ENCODE data around the gene NKG7.

Gene NKG7

DNA sequence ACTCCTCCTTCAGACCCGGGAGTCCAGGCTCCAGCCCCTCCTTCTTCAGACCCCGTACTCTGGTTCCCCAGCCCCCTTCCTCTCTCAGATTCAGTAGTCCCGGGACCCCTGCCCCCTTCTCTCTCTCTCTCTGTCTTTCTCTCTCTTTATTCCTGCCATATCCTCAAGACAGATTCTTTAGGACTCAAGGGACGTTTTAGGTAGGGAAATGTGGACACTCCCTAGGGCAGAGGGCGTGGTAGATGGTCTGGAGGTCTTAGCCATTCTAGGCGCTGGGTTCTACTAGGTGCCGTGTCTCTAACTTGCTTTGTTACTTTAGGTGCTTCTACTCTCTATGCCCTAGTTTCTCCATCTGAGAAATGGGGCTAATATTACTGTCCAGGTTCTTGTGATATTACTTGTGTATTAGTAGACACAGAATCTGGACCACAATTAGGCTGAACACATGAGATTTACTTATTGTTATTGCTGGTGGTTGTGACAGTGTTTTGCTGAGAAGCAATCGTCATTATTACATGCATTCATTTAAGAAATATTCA, 18.7 kb upstream of the NKG7 start:
- no peak for DNase-seq (ENCODE audit: low read depth in 2 of 2)

DNA sequence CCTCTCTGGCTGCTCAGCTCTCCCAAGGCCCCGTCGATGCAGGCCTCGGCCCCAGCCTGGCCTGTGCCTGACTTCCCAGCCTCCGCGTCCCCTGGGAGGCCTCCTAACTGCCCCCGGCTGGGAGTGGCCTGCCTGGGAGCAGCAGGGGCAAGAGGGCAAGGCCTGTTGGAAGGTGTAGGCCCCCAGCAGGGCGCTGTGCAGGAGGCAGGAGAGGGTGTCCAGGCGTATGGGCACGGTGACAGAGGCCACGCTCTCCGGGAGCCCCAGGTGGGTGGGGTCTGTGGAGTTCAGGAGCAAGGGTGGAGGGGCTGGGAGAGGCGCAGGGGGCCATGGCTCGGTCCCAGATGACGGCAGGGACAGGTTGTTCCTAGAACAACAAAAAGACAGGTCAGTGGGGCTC, 16.7 kb upstream of the NKG7 start:
- DNase-seq (ENCODE audit: low read depth in 2 of 2), result no peak

DNA sequence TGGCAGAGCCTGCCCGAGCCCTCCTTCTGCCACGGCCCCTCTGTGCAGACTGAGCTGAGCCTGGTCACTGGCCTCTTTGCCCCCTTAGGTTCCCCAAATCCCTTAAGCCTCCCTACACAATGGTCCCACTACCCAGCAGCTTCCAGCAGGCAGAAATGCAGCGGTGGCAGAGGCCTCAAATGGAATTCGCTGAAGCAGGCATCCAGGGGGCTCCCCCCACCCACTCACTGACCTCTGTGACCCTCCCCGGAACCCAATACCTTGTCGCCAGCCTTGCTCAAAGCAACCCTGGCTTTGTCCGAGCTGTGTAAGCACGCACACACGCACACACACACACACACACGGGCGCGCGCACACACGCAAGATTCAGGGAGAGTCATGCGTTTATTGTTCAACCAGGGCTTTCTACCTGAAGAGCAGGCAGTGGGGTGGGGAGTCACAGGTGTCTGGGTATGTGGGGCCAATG, 15.5 kb upstream of the NKG7 start, which contains the start of gene LIM2:
LIM2 (minus strand) TSS at position 51 of the 466 bp plus-strand sequence. CDS start 531 bp downstream, outside the sequence.
- DNase-seq (ENCODE audit: low read depth in 2 of 2), result no peak

DNA sequence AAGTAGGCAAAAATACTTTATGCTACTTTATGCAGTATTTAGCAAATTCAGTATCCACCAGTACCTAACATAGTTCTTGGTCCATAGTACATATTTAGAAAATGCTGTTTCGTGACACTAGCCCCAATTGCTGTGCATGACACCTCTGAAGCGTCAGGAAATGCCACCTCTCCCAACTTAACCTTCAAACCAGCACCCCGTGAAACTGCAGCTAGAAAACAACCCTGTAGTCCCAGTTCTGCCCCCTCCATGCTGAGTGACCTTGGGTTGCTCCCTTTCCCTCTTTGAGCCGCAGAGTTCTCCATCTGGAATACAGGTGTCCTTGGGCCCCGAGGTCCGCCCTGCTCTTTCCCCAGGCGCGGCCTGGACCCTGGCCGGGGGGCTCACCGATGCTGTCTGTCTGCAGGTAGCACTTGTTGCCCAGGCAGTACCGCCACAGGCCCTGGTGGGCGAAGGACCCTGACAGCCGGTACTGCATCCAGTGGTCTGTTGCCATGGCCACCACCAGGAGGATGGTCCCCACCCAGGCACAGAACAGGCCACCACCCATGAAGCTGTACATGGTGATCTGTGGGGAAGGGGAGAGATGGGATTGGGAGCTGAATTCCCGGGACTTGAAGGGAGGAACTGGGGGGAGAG, 14.5 kb upstream of the NKG7 start:
- no peak for DNase-seq (ENCODE audit: low read depth in 2 of 2)

DNA sequence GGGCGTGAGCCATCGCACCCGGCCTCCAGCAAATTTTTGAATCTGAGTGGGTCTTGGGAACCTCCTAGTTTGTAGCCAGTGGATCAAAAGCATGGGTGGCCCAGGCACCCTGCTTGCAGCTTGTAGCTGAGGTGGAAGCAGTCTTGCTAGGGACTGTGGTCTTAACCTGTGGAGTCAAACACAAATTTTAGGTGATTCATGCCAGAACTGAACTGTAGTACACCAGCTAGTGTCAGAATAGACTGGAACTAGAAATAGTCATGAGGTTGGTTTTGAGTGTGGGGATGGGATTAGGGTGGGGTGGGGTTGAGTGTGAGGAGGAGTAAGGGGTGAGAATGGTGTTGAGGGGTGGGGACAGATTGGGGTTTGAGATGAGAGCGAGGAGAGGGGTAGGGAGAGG, 9.6 kb upstream of the NKG7 start:
- DNase-seq (ENCODE audit: low read depth in 2 of 2), result no peak

DNA sequence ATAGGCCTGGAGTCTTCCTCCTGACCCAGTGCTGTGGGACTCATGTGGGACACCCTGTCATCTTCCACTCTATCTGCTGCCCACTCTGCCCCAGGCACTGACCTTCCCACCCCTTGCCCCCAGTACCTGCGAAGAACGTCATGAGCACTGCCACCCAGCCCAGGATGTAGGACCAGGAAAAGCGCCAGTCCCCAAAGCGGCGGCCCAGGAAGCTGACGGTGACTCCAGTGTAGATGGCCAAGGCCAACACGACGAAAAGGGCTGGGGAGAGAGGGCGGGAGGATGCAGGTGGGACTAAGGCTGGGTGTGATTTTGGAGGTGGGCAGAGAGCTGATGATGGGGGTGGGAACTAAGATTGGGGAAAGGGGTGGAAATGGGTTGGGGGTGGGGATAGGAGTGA, 7.9 kb upstream of the NKG7 start:
- DNase-seq (ENCODE audit: low read depth in 2 of 2), result no peak

DNA sequence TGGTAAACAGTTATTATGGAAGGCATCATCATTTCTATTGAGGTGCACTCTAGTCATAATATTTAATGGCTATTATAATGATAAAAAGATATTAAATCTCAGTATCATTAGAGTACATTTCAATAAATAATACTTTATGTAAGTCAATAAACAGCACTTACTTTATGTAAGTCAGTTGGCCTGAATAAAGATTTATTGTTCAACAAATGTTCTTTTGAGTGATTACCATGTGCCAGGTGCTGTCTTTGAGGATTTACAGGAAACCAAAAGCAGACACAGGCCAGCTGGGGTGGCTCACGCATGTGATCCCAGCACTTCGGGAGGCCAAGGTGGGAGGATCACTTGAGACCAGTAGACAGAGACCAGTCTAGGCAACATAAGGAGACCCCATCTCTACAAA, 5.0 kb upstream of the NKG7 start:
- DNase-seq (ENCODE audit: low read depth in 2 of 2), result no peak

DNA sequence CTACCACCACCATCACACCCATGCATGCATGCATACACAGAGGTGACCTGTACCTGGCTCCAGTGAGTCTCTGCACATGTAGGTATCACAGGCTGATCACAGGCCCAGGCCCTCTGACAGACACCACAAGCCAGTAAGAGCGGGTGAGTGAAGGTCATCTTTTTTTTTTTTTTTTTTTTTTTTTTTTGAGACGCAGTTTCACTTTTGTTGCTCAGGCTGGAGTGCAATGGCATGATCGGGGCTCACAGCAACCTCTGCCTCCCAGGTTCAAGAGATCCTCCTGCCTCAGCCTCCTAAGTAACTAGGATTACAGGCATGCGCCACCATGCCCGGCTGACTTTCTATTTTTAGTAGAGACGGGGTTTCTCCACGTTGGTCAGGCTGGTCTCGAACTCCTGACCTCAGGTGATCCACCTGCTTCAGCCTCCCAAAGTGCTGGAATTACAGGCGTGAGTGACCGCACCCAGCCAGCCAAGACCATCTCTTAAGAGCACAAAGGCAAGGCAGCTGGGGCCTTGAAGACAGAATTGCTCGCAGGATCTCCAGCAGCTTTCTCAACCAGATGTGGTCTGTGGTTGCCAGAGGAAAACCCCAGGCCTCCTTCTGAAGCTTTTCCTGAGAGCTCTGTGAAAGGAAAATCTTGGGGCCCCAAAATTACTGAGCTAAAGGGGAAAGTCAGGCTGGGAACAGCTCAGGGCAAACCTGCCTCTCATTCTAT, 3.2 kb upstream of the NKG7 start:
- no peak for DNase-seq (ENCODE audit: low read depth in 2 of 2)

DNA sequence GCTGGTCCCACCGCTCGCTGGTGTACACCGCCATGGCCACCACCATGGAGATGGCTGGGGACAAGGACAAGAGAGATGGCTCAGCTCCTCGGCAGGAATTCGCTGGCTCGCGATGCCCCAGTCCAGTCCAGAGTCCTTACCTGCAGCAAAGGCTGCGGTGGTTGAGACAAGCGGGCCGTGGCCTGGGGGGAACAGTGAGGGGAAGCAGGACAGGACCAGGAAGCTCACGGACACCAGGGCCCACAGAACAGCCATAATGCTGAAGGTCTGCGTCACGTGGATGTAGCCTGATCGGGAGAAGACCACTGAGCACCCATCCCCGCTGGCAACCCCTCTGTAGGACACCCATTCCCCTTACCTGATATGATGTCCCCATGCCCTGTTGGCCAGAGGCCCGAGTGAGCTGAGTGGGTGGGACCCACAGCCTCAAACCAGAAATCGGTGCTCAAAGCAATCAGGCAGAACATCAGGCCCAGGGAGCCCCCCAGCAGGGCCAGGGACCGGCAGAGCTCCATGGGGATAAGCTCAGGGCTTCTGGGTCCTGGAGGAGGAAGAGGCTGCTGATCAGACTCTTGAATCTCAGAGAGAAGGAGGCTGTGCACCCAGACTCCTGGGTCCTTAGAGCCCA, 319 bp downstream of the NKG7 start:
- DNase-seq (ENCODE audit: low read depth in 2 of 2), result no peak

DNA sequence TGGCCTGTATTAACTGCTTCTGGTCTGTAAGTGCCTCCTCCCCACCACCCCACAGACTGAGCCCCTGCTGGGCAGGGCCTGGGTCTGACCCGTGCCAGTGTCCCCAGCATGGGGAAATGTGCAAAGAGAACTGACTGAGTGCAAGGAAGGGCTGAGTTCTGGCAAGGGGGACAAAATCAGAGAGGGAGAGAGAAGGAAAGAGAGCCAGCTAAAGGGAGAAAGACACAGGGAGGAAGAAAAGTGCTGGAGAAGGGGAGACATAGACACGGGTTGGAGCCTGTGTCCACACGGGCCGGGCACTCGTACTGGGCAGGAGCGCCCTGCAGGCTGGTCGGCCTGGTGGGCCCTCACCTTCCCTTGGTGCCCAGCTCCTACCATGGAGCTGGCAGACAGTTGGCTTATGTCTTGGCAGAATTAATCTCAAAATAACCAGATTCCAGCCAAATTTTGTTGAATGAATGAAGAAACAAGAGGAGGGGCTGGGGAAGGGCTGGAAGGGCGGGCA, 1.2 kb downstream of the NKG7 start:
- no peak for DNase-seq (ENCODE audit: low read depth in 2 of 2)

DNA sequence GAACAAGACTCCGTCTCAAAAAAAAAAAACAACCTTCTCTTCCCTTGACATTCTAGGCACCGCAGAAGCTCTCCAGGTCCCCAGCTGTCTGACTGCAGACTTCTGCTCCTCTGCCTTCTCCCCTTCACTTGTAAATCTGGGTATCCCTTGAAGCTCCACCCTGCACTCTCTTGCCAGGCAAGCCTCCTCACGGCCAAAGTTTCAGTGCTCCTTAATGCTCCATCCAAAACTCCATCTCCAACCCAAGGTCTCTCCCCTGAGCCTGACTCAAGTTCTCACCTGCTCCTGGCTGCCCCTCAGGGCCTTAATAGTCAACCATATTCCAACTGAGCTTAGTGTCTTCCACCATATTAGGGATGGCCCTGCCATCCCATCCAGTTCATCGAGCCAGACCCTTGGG, 2.2 kb downstream of the NKG7 start:
- DNase-seq (ENCODE audit: low read depth in 2 of 2), result no peak

DNA sequence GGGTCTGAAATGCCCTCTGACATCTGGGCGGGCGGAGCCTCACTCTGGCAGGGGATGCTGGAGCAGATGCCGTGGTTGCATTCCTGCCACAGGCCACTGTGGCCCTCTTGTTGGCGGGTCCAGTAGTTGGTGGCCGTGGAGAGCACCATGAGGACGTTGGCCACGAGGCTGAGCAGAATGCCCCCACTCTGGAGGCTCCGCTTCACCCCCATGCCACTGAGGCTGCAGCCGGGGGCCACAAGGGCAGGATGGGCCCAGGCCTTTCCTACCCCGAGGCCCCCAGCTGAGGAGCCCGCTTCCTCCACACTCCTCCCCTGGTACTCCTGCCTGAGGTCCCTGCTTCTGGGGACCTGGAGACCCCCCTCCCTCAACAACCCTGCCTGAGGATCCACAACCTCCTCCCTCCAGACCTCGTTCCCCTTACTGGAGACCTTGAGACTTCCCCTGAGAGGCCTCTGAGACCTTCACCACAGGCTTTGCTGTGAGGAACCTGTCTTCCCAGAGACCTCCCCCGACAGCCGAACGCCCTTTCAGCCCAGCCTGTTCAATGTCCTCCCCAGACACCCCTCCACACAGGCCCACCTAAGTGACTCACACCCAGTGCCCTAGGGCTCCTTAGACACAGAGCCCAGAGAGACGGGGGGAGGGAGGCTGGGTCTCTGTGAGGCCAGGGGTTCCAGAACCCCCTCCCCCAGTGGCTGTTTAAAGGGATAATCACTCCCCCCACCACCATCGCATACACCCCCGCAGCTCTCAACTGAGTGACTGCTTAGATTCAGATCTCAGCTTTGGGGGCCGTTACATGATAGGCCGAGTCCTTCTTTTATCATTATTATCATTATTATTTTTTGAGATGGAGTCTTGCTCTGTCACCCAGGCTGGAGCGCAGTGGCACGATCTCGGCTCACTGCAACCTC, 3.8 kb downstream of the NKG7 start, which contains the start of gene CLDND2:
CLDND2 (minus strand) TSS at position 638 of the 917 bp plus-strand sequence; CDS start at position 212, 426 bp downstream.
- DNase-seq (ENCODE audit: low read depth in 2 of 2), result no peak

DNA sequence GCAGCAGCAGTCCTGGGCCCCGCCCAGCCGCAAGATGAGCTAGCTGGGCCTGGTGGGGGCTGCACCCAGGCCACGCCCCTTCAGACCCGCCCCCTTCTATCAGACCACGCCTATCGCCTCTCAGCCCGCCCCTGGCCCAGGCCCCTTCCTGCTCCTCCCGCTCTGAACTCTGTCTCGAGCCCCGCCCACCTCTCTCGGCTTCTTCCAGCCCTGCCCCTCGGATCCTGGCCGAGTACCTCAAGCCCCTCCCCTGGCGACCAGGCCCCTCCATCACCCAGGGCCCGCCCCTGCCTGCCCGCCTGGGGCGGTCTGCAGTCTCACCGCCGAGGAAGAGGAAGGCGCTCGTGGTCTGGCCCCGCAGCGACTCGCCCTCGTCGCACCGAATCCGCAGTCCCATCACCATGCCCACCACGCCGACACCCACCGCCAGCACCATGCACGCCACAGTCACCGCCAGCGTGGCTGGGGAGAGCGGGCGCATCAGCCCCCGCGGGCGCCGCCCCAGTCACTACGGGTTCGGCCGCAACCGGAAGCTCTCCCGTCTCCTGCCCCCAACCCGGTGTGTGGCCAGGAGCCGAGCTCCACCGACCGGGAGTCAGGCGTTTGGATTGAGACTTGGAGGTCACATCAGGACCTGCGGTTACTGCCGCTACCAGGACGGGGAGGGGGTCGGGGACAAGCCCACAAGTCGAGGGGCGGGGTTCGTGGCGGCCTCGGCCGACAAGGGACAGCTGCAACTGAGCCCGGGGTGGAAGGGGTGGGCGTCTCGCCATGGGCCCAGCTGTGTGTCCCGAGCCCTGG, 4.7 kb downstream of the NKG7 start:
- DNase-seq (ENCODE audit: low read depth in 2 of 2), result peak; percentile 96

DNA sequence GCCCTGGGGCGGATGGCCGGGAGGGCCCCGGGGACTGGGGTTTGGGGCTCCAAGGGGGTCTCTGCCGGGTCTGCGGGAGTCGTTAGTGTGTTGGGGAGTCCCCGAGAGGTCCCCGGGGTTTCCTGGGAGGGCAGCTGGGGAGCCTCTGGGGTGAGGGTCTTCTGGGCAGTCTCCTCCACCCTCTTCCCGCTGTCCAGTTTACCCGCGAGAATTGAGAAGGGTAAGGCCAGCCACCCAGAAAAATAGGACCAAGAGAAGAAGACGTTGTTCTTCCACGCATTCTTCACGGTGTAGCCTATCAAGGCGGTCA, 5.2 kb downstream of the NKG7 start:
- no peak for DNase-seq (ENCODE audit: low read depth in 2 of 2)

DNA sequence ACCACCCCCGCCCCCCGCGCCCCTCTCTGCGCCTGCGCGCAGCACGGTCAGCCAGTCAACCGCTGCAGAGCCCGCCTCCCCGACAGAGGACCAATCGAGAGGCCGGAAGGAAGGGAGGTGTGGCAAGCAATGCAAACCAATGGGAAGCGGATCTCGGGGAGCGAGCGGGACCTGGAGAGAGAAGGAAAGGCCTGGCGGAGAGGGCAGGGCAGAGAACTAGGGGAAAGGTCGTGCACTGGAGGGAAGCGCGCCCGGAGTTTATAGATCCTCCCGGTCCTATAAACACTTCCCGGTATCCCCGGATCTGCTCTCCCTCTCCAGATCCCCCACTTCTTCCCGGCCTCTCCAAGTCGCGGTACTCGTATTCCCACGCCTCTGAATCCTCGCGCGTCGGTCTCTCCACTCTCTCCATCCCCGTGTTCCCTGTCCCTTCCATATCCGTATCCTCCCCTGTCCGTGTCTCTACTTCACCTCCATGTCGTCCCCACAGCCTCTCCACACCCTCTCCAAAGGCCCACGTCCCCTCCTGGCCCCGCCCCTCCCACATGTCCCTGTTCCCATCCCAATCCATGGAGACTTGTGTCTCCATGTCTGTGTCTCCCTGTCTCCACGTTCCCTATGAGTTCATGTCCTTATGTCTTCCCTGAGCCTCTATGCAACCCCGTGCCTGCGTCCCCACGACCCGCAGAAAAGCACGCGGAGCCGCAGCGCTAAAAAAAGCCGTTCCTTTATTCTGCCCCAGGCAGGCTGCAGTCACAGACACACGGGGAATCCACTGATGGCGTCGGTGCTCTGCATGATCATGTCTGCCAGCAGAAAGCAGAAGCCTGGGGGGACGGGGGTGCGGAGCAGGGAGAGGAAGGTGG, 5.8 kb downstream of the NKG7 start:
- peak; percentile 78 to 87 for DNase-seq (ENCODE audit: low read depth in 2 of 2)

DNA sequence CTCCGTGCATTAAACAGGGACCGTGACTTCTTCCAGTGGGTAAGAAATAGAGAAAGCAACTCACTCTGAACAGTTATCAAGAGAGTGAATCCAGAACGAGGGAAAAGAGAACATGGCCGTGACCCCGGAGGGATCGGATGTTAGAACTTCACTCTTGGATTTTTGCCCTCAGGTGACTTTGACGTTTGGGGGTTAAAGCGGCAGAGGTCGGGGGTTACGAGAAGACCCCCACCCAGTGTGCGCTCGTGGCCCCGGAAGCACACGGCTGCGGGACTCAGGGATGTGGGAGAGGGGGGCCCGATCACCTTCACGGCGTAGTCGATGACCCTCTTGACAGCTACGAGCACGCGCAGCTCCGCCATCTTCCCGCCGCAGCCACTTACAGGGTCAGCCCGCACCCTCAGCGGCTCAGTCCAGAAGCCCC, 6.5 kb downstream of the NKG7 start, which contains the start of gene ETFB:
ETFB (minus strand) TSS at position 424 of the 424 bp plus-strand sequence; CDS start at position 362, 62 bp downstream.
- DNase-seq (ENCODE audit: low read depth in 2 of 2), result no peak

DNA sequence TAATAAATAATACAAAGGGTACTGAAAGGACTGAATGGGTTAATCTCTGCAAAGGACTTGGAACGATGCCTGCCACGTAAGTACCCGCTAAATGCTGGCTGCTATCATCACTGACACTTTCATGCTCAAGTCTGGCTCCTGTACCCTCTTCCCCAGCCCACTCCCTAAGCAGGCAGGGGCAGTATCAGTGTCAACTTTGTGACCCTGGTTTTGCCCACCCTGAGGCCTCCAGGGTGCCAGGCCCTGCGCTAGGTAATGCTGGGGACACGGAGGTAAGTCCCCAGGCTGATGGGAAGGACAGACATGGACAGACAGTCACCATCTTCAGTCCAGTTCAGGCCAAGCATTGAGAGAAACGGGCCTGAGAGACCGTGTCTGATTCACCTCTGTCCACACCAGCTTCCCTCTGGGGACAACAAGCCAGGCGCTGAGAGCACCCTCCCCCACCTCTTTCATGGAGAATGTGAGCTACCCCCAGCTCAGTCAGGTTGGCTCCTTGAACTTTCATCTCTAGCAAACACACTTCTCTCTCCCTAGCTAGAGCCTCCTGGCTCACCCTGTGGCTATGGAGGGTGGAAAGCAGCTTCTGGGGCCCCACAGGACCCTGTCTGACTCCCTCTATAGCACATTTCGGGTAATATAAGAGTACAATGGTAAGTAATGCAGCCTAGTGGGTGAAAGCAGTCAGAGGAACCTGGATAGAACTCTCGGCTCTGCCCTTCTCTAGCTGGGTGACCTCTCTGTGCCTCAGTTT, 7.1 kb downstream of the NKG7 start:
- no peak for DNase-seq (ENCODE audit: low read depth in 2 of 2)

DNA sequence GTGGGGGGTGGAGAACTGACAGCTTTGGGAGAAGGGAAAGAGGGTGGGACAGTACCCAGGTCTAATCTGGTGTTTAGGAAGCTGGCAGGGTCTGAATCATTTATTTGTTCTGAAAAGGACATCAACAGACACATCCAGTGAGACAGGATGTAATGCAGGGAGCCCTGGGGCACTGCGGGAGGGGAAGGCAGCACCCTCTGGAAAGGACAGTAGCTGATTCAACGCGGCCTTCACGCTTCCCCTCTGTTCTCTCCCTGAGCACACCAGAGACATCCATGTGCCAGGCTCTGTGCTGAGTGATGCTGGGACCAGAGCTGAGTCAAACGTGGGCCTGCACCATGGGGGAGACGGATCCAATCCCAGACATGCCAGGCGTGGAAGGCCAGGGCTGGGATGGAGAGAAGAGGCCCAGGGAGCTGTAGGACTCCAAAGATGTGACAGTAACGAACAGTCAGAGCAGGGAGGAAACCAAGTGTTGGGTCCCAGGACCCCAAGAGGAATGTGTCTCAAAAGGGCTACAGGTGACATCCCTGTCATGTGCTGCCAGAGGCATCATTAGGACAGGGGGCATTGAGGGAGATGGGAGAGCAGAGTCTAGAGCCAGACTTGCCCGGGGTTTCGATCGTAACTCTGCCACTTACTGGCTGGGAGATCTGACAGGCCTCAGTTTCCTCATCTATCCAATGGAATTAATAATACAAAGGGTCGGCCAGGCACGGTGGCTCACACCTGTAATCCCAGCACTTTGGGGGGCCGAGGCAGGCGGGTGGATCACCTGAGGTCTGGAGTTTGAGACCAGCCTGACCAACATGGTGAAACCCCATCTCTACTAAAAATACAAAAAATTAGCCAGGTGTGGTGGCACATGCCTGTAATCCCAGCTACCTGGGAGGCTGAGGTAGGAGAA, 8.0 kb downstream of the NKG7 start:
- DNase-seq (ENCODE audit: low read depth in 2 of 2), result no peak
